ENCODE measurements around the gene AGTRAP.

Gene AGTRAP

GRCh38 chr1:11735854-11736745, at the start of gene AGTRAP (continued):
- TF ChIP-seq ZNF513 (tag by site-specific recombination; IDR thresholded peaks at IDR 0.05) (peak; percentile 75; the same call in 1 of the 2 replicates), ZNF391 (tag by site-specific recombination; IDR thresholded peaks at IDR 0.05; ENCODE audit: borderline replicate concordance, low read depth) (0 out of 2 replicates have a peak, but pooled peaks have one; percentile 70), ZNF549 (tag by site-specific recombination; IDR thresholded peaks at IDR 0.05) (no peak), HOXC10 (CRISPR knock-in tag; IDR thresholded peaks at IDR 0.05) (no peak), ZBTB8A (tag by site-specific recombination; IDR thresholded peaks at IDR 0.05) (peak; percentile 49), ZNF335 (tag by site-specific recombination; conservative IDR thresholded peaks at IDR 0.05) (peak; percentile 96), ZNF112 (tag by site-specific recombination; IDR thresholded peaks at IDR 0.05) (no peak), ZNF544 (tag by site-specific recombination; IDR thresholded peaks at IDR 0.05) (no peak), ZBTB11 (tag by site-specific recombination; conservative IDR thresholded peaks at IDR 0.05; ENCODE audit: low read depth) (no peak; the same call in 1 of the 2 replicates), ZNF362 (tag by site-specific recombination; IDR thresholded peaks at IDR 0.05) (no peak), ZNF19 (tag by site-specific recombination; IDR thresholded peaks at IDR 0.05; ENCODE audit: low read depth) (no peak), ZNF473 (tag by site-specific recombination; IDR thresholded peaks at IDR 0.05) (no peak), SCRT2 (tag by site-specific recombination; IDR thresholded peaks at IDR 0.05) (no peak), YY1 (tag by site-specific recombination; IDR thresholded peaks at IDR 0.05) (no peak), ZNF202 (tag by site-specific recombination; IDR thresholded peaks at IDR 0.05; ENCODE audit: borderline replicate concordance) (no peak), ZNF624 (tag by site-specific recombination; IDR thresholded peaks at IDR 0.05) (no peak), FEZF1 (tag by site-specific recombination; IDR thresholded peaks at IDR 0.05) (no peak), ZNF623 (tag by site-specific recombination; IDR thresholded peaks at IDR 0.05) (no peak), ZNF184 (tag by site-specific recombination; IDR thresholded peaks at IDR 0.05) (no peak), ZNF701 (tag by site-specific recombination; IDR thresholded peaks at IDR 0.05) (no peak), ZNF621 (tag by site-specific recombination; IDR thresholded peaks at IDR 0.05) (no peak), CTCF (tag by site-specific recombination; IDR thresholded peaks at IDR 0.05) (peak; percentile 96), ZNF324 (tag by site-specific recombination; IDR thresholded peaks at IDR 0.05) (no peak; the same call in 1 of the 2 replicates), ZNF704 (tag by site-specific recombination; IDR thresholded peaks at IDR 0.05) (no peak), MYNN (tag by site-specific recombination; IDR thresholded peaks at IDR 0.05; ENCODE audit: borderline replicate concordance) (no peak), TRIM28 (IDR thresholded peaks at IDR 0.05; ENCODE audit: borderline replicate concordance, low read length) (no peak), ZNF292 (tag by site-specific recombination; IDR thresholded peaks at IDR 0.05; ENCODE audit: borderline replicate concordance, low read depth) (no peak), ZNF585B (tag by site-specific recombination; IDR thresholded peaks at IDR 0.05) (no peak), GLIS1 (tag by site-specific recombination; IDR thresholded peaks at IDR 0.05) (peak; percentile 90), ZSCAN23 (tag by site-specific recombination; IDR thresholded peaks at IDR 0.05) (no peak), ZNF530 (tag by site-specific recombination; IDR thresholded peaks at IDR 0.05; ENCODE audit: low read depth) (no peak), ZNF223 (tag by site-specific recombination; IDR thresholded peaks at IDR 0.05) (0 out of 2 replicates have a peak, but pooled peaks have one; percentile 45)
